Right lobe of liver (tissue), 6 donors: ENCODE data around the gene MLST8. TPM values are rescaled to one million over a fixed set of nuclear protein-coding genes. Genes with fewer than 3 reads are reported as not detected.

Experiments
- ATAC-seq, 4 donors: fragments of 200-7000 bp; cut with Tn5 transposase; one replicate each; pipeline ENCODE4 v1.9.1; 2020; ENCODE audit warnings: mild to moderate bottlenecking in 4 of 4, moderate library complexity in 4 of 4
- DNase-seq, 3 donors: peaks; one replicate each; pipeline ENCODE4 v3.0.0-alpha.2; 2020
- H3K27ac ChIP-seq, 3 donors: fragments of 200-600 bp; one replicate each; pipeline ENCODE4 v1.8.0; 2022
- H3K27me3 ChIP-seq, 2 donors: fragments of 200-600 bp; one replicate each; pipeline ENCODE4 v1.8.0; 2022
- H3K36me3 ChIP-seq, 4 donors: fragments of 200-600 bp; sonication (generic) in 1 of 4; one replicate each; pipeline versions ENCODE4 v1.5.1 to v1.8.0; 2017 to 2022; ENCODE audit warnings: control low read depth in 1 of 4
- H3K4me1 ChIP-seq, 4 donors: fragments of 200-600 bp; sonication (generic) in 1 of 4; one replicate each; pipeline versions ENCODE4 v1.5.1 to v1.8.0; 2017 to 2022; ENCODE audit warnings: control low read depth in 1 of 4
- H3K4me3 ChIP-seq, 3 donors: fragments of 200-600 bp; one replicate each; pipeline ENCODE4 v1.8.0; 2022
- H3K9me3 ChIP-seq, 4 donors: fragments of 200-600 bp; sonication (generic) in 1 of 4; one replicate each; pipeline versions ENCODE4 v1.5.1 to v1.8.0; 2017 to 2022; ENCODE audit warnings: control low read depth in 1 of 4
- POLR2A ChIP-seq: fragments of 450-650 bp; IDR thresholded peaks from one replicate; pipeline ENCODE4 v1.6.1; 2017; ENCODE audit warnings: antibody characterized with exemption, mild to moderate bottlenecking
- WGBS: methylation state at CpG from one replicate; pipeline ENCODE4 v1.1.6; 2018; ENCODE audit warnings: low coverage, low lambda C conversion rate; ENCODE audit not compliant: insufficient coverage; ENCODE audit errors: missing lambda C conversion rate; 5-methylcytosine and 5-hydroxymethylcytosine counted together
- intact Hi-C, 2 donors: fragments of 100-400 bp; cut with DNase I; formaldehyde crosslinking; loops; one replicate each; pipeline versions ENCODE4 v1.11.2 to v1.14.1; 2022
- total RNA-seq, 6 experiments: library from RNA; depleted of rRNA in 2 of 6; stranded (reverse); fragments of >200 nt in 2 of 6; fragmentation: NEBNext Ultra II Directional in 3 of 6; extraction: Animal tissue kit (Norgen Biotek cat#: 25700) in 3 of 6; gene quantifications; one replicate each; pipeline versions ENCODE4 v1.1.0 to v1.2.4, GENCODE V29; 2016 to 2023
- TF ChIP-seq, protein P1 (sequence below), 4 donors: fragments of 200-600 bp in 3 of 4; fragments of 450-650 bp in 1 of 4; IDR thresholded peaks; one replicate each; pipeline versions ENCODE4 v1.5.1 to v1.8.0; 2016 to 2022; ENCODE audit warnings: antibody characterized with exemption in 4 of 4, mild to moderate bottlenecking in 2 of 4
- donor health status: DM: no; HTN: yes; CAD: no.
- donor health status: DM: no; HTN: no; CAD: no.
- donor health status: DM: no; HTN: no; CAD: no.
- donor health status: DM: no; HTN: yes; CAD: no.
- donor health status: DM: no; HTN: yes; CAD: no.

MLST8 gene
- total RNA-seq, 6 experiments from 2014 or later: 13.1 to 51.0 (median 17.5) TPM

DNA sequence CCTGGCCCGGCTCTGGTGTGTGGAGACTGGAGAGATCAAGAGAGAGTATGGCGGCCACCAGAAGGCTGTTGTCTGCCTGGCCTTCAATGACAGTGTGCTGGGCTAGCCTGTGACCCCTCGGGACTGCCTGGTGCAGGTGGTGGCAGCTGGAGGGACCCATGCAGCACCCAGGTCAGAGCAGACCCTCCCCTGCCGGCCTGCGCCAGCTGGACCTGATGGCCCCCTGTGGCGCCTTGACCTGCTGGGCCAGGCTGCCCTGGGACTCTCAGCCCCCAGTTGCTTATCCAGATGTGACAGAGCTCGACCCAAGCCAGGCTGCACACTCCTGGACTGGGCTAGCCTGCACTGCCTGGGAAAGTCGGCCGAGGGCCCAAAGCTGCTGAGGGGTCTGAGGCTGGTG lies 3.5 kb downstream of the MLST8 start:
- H3K4me1 ChIP-seq: peaks cover 0 to 30% (median 15%) of the 10 kb centered on the region in 4 donors
- WGBS: no CpG with 5 or more reads among the region's 9 CpGs

DNA sequence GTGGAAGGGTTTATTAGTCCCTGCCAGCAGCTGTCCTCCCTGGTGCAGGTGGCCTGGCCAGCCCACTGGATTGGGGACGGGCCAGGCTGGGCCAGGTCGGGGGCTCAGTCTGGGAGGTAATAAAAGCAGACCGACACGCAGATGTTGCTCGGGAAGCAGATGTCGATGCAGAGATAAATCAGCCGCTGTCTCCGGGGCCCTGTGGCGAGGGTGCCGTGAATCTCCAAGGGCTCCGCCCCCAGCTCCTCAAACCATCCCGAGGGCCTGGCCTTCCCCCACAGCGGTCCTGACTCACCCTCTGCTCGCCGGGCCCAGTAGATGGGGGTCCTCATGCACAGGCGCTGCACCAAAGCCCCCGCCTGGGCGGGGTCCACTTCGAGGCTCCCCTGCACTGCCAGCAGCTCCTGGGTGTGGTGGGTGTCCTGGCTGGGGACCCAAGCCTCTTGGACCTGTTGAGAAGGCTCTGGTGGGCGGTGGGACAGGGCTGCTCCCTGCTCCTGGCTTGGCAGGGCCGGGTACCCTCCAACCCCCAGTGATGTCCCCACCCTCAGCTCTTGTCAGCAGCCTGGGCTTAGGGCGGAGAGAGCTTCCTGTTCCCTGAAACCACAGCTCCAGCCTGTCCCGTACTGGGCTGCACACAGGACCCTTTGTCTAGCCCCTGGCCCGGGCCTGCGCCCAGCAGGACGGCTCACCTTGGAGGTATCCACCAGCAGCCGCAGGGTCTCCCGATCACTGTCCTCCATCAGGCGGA lies 4.2 kb downstream of the MLST8 start:
- no peak overlapping the region for H3K4me3 ChIP-seq
- H3K9me3 ChIP-seq: no peaks in the 10 kb centered on the region
- H3K4me1 ChIP-seq: peaks cover 0 to 33% (median 17%) of the 10 kb centered on the region in 4 donors
- TF ChIP-seq, protein P1, sequence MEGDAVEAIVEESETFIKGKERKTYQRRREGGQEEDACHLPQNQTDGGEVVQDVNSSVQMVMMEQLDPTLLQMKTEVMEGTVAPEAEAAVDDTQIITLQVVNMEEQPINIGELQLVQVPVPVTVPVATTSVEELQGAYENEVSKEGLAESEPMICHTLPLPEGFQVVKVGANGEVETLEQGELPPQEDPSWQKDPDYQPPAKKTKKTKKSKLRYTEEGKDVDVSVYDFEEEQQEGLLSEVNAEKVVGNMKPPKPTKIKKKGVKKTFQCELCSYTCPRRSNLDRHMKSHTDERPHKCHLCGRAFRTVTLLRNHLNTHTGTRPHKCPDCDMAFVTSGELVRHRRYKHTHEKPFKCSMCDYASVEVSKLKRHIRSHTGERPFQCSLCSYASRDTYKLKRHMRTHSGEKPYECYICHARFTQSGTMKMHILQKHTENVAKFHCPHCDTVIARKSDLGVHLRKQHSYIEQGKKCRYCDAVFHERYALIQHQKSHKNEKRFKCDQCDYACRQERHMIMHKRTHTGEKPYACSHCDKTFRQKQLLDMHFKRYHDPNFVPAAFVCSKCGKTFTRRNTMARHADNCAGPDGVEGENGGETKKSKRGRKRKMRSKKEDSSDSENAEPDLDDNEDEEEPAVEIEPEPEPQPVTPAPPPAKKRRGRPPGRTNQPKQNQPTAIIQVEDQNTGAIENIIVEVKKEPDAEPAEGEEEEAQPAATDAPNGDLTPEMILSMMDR (IDR thresholded peaks at IDR 0.05): no peak
- no peak for TF ChIP-seq POLR2A
- no peaks in the 10 kb centered on the region for H3K27me3 ChIP-seq
- peak in 1 of 3 donors; percentile 50 for DNase-seq
- intact Hi-C loops: no loop called here
- ATAC-seq: no peak
- H3K36me3 ChIP-seq: peaks cover 0 to 19% (median 7%) of the 10 kb centered on the region in 4 donors
- WGBS: 93% methylated on average over 3 of the region's 29 CpGs
- H3K27ac ChIP-seq: no peak overlapping the region

More for the DNA sequence above, 3.5 kb downstream of the MLST8 start:
- Histone ChIP-seq H3K27ac (no peak overlapping the region), H3K4me3 (no peak overlapping the region), H3K27me3 (no peaks in the 10 kb centered on the region), H3K9me3 (no peaks in the 10 kb centered on the region), H3K36me3 (peaks cover 0 to 19% (median 7%) of the 10 kb centered on the region in 4 donors)
- ATAC-seq (no peak), DNase-seq (peak in 1 of 3 donors; percentile 49)
- TF ChIP-seq, protein P1 (IDR thresholded peaks at IDR 0.05): no peak
- TF ChIP-seq POLR2A: no peak
- intact Hi-C loops: no loop called here

DNA sequence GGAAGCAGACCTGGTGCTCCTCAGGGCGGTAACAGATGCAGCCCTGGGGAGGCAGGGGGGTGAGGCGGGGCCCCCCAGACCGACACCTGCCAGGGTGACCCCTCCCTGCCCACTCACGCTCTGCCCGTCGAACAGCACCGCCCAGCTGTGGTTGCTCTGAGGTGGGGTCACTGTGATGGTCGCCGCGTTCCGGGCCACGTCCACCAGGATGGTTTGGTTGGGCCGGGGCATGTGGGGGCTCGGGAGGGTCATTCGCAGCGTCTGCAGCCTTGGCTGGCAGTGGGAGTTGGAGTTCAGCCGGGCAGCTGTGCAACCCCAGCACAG lies 4.7 kb downstream of the MLST8 start:
- 90% methylated on average over 4 of the region's 17 CpGs for WGBS
- intact Hi-C loops: no loop called here
- H3K4me1 ChIP-seq: peaks cover 0 to 28% (median 15%) of the 10 kb centered on the region in 4 donors
- DNase-seq: peak in 1 of 3 donors; percentile 53
- H3K27ac ChIP-seq: no peak overlapping the region
- H3K36me3 ChIP-seq: peaks cover 0 to 19% (median 7%) of the 10 kb centered on the region in 4 donors
- H3K27me3 ChIP-seq: no peaks in the 10 kb centered on the region
- no peak overlapping the region for H3K4me3 ChIP-seq
- no peaks in the 10 kb centered on the region for H3K9me3 ChIP-seq
- TF ChIP-seq, protein P1 (IDR thresholded peaks at IDR 0.05): no peak
- TF ChIP-seq POLR2A: no peak
- ATAC-seq: no peak

DNA sequence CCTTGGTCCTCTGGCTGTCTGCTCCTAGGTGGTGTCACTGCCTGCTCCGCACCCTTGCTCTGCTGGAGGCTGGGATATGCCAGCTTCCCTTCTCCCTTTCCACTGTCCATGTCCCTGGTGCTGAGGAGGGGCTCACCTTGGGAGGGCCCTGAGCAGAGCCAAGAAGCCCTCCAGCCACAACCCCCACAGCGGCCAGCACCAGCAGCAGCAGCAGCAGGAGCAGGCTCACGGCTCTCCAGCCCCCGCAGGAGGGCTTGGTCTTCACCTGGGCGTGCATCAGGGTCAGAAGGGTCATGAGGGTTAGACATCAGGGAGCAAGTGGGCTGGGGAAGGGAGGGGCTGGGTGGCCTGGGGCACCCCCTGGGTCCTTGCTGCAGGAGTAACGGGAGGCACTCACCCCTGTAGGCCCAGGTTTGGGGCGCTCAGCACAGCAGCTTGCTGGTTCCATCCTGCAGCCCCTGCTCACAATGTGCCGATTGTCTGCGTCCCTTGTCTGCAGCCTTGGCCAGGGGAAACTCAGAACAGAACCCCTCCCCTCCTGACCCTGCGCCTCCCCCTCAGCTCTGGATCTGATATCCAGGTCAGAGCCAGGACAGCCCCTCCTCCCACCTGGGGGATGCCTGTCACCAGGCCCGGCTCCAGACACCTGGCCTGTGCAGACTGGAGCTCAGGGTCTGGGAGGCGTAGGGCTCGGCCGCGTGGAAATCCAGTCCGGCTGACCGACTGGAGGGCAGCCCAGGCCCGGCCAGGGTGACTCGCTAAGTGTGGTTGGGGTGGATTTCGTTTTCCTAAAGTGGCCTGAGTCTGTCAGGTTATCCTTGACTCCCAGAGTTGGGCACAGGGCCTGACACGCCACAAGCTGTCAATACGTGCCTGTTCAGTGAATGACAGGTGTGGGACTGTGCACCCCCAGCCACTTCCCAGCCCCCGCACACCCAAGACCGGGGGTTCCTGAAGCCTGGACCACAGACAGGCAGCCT lies 5.4 kb downstream of the MLST8 start, which contains the start of gene BRICD5:
Gene BRICD5, minus strand, starts transcription at position 478 of the 980 bp plus-strand sequence. Its CDS starts 30 bp downstream, at position 448.
- no peak within 1 kb of the TSS for H3K27ac ChIP-seq
- no peak within 1 kb of the TSS for H3K4me3 ChIP-seq
- ATAC-seq (no peak), DNase-seq (no peak)
- H3K36me3 ChIP-seq: peaks cover 0 to 19% (median 7%) of the 10 kb centered on the region in 4 donors
- 57% methylated on average over 1 of the region's 24 CpGs for WGBS
- intact Hi-C loops: no loop called here
- no peaks in the 10 kb centered on the region for H3K9me3 ChIP-seq
- H3K27me3 ChIP-seq: no peaks in the 10 kb centered on the region
- TF ChIP-seq POLR2A: no peak
- TF ChIP-seq, protein P1 (IDR thresholded peaks at IDR 0.05): no peak
- peaks cover 0 to 27% (median 15%) of the 10 kb centered on the region in 4 donors for H3K4me1 ChIP-seq
